ENCODE results near the gene TMED4.
A peak's percentile ranks its signal among the peaks of the same experiment; 100 is the strongest.
"Not testable (repeated sequence)": the region's sequence is repeated elsewhere in the genome, so short reads cannot be mapped to it uniquely, and the experiment has no call there.

Gene TMED4

GRCh38 chr7:44568771-44569560 is 13.1 kb downstream of the TMED4 start:
- no peak for DNase-seq

- DNase-seq, result no peak
Observed at GRCh38 chr7:44567884-44568283, 14.1 kb downstream of the TMED4 start.

GRCh38 chr7:44566680-44567079 is 15.4 kb downstream of the TMED4 start:
- DNase-seq, result no peak

- no peak for DNase-seq
Observed at GRCh38 chr7:44565795-44566559, 16.1 kb downstream of the TMED4 start.

- DNase-seq, result peak; percentile 69
Observed at GRCh38 chr7:44565097-44565794, 16.8 kb downstream of the TMED4 start.

GRCh38 chr7:44564606-44565005 is 17.4 kb downstream of the TMED4 start:
- DNase-seq, result no peak

- DNase-seq, result no peak
Observed at GRCh38 chr7:44563171-44563679, 18.8 kb downstream of the TMED4 start.

GRCh38 chr7:44562622-44562962 is 19.4 kb downstream of the TMED4 start:
- not testable (repeated sequence) for DNase-seq

- DNase-seq, result no peak
Observed at GRCh38 chr7:44561962-44562621, 19.9 kb downstream of the TMED4 start.

- no peak for DNase-seq
Observed at GRCh38 chr7:44561481-44561880, 20.6 kb downstream of the TMED4 start.

- no peak for DNase-seq
Observed at GRCh38 chr7:44559485-44559884, 22.5 kb downstream of the TMED4 start.

- no peak for DNase-seq
Observed at GRCh38 chr7:44557485-44557884, 24.5 kb downstream of the TMED4 start.

GRCh38 chr7:44555350-44555749 is 26.7 kb downstream of the TMED4 start:
- no peak for DNase-seq

GRCh38 chr7:44552473-44553005 is 29.5 kb downstream of the TMED4 start:
- DNase-seq, result not testable (repeated sequence)

GRCh38 chr7:44549457-44549856 is 32.6 kb downstream of the TMED4 start:
- no peak for DNase-seq

- no peak for DNase-seq
Observed at GRCh38 chr7:44548893-44549292, 33.1 kb downstream of the TMED4 start.

GRCh38 chr7:44547536-44548231 is 34.3 kb downstream of the TMED4 start:
- no peak for DNase-seq

- no peak for DNase-seq
Observed at GRCh38 chr7:44541876-44542610, 40.0 kb downstream of the TMED4 start.

- DNase-seq, result no peak
Observed at GRCh38 chr7:44541028-44541869, 40.8 kb downstream of the TMED4 start, which contains the start of gene NPC1L1. TSS of gene NPC1L1 (minus strand) at chr7:44541330. CDS start at chr7:44541259, 71 bp downstream.

GRCh38 chr7:44540592-44541027 is 41.4 kb downstream of the TMED4 start:
- DNase-seq, result no peak

All from retina (tissue), 1 donor.